OCI-LY1 (cell line): ENCODE results near the gene FBXW11.

Experiments
- CTCF ChIP-seq: fragments of 200-600 bp; sonication (generic), shearing (Covaris generic); IDR thresholded peaks from 2 replicates; pipeline ENCODE4 v1.5.1; 2017; ENCODE audit warnings: mild to moderate bottlenecking, antibody characterized with exemption, low read length, moderate library complexity, mixed read lengths
- EZH2 ChIP-seq: fragments of 200-600 bp; sonication (generic), shearing (Covaris generic); IDR thresholded peaks from 2 replicates; pipeline ENCODE4 v1.8.0; 2017; ENCODE audit warnings: borderline replicate concordance, mixed run types, mild to moderate bottlenecking, antibody characterized with exemption, low read length, moderate library complexity, mixed read lengths

DNA sequence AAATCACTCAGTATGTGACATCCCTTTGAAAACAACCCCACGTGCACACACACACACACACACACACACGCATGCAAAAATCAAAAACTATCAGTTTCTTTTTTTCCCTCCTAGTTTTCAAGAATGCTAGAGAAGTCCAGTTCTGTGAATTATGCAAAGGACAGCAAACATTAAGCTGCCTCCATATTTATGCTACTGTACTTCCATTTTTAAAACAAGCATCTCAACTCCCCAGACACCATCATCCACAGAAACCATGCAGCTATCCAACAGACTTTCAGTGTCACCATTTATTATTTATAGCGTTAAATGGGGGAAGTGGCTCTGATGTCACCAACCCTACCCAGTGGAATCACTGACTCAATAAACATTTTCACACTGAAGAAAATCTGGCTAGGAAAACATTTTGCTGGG is 1.6 kb downstream of the FBXW11 start:
- TF ChIP-seq CTCF (no peak), EZH2 (no peak)
